Thyroid gland (tissue), 4 donors: ENCODE data around the gene DIO2.

ENCODE experiments used
- CTCF ChIP-seq, 6 experiments: fragments of 200-600 bp in 3 of 6; fragments of 450-650 bp in 3 of 6; sonication (generic) in 3 of 6; IDR thresholded peaks; one replicate each; pipeline ENCODE4 v1.5.1; 2016 to 2019; ENCODE audit warnings: antibody characterized with exemption in 6 of 6, mild to moderate bottlenecking in 2 of 6, inconsistent platforms in 1 of 6, moderate library complexity in 1 of 6
- POLR2A ChIP-seq, 2 donors: fragments of 450-650 bp; IDR thresholded peaks; one replicate each; pipeline ENCODE4 v1.6.1; 2017; ENCODE audit warnings: antibody characterized with exemption in 2 of 2, mild to moderate bottlenecking in 2 of 2, moderate library complexity in 1 of 2

GRCh38 chr14:80208461-80208860, 2.8 kb downstream of the DIO2 start:
- TF ChIP-seq CTCF (IDR thresholded peaks at IDR 0.05) (no peak), POLR2A (IDR thresholded peaks at IDR 0.05) (peak in 1 of 2 donors; percentile 23)
